BJ (cell line): Measurements from ENCODE around the gene CUX1. TPM values are rescaled to one million over a fixed set of nuclear protein-coding genes. Genes with fewer than 3 reads are reported as not detected.

Experiments
- CTCF ChIA-PET: fragments of 350-600 bp; formaldehyde crosslinking; extraction: SDS; loops from one replicate; lab custom pipeline; 2021; ENCODE audit warnings: antibody characterized with exemption, inconsistent platforms; lab: Yijun Ruan, JAX
- POLR2A ChIA-PET: fragments of 300-600 bp; sonication (Branson Sonifier 250); formaldehyde crosslinking; extraction: SDS; loops from one replicate; lab custom pipeline; 2021; ENCODE audit warnings: antibody characterized with exemption; lab: Charles Lee
- DNase-seq: peaks from one replicate; pipeline ENCODE4 v3.0.0-alpha.2; 2011; ENCODE audit warnings: low read depth
- H3K27me3 ChIP-seq: 2 replicates; pipeline ENCODE4 v1.6.0; 2011; ENCODE audit warnings: low read length; ENCODE audit not compliant: control insufficient read depth, insufficient read depth
- H3K36me3 ChIP-seq: 2 replicates; pipeline ENCODE4 v1.5.1; 2011; ENCODE audit warnings: low read length; ENCODE audit not compliant: control insufficient read depth, insufficient read depth
- H3K4me3 ChIP-seq: 2 replicates; pipeline ENCODE4 v1.5.1; 2011; ENCODE audit warnings: low read depth, mild to moderate bottlenecking, control low read depth, low read length
- polyA plus RNA-seq: library from polyadenylated mRNA; depleted of rRNA; stranded (reverse); fragments of >200 nt; gene quantifications from 2 replicates; pipeline ENCODE4 v1.2.3, GENCODE V29; 2011
- TF ChIP-seq, protein P1 (sequence below): IDR thresholded peaks from 2 replicates; pipeline ENCODE4 v1.5.1; 2011; ENCODE audit warnings: low read depth, mild to moderate bottlenecking, control low read depth, inconsistent platforms, low read length, moderate library complexity; ENCODE audit not compliant: insufficient read depth

Gene CUX1
- polyA plus RNA-seq, 1 experiment, result 36.5 TPM

DNA sequence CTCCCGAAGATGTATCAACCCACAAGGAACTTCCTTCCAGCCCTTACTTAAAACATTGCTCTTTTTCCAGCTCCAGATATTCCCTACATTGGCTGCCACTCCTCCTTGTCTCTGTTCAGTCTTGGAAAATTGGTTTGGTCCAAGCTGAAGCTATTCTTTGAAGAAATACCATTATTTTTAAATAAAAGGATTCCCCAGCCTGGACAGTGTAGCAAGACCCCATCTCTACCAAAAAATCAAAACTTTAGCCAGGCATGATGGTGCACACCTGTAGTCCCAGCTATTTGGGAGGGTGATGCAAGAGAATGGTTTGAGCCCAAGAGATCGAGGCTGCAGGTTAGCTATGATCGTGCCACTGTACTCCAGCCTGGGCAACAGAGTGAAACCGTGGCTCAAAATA, 159.8 kb downstream of the CUX1 start:
- CTCF ChIA-PET, result no interaction called here
- POLR2A ChIA-PET, result no interaction called here
- Histone ChIP-seq H3K4me3 (no peak overlapping the region), H3K36me3 (no peaks in the 10 kb centered on the region), H3K27me3 (no peaks in the 10 kb centered on the region)
- TF ChIP-seq, protein P1, sequence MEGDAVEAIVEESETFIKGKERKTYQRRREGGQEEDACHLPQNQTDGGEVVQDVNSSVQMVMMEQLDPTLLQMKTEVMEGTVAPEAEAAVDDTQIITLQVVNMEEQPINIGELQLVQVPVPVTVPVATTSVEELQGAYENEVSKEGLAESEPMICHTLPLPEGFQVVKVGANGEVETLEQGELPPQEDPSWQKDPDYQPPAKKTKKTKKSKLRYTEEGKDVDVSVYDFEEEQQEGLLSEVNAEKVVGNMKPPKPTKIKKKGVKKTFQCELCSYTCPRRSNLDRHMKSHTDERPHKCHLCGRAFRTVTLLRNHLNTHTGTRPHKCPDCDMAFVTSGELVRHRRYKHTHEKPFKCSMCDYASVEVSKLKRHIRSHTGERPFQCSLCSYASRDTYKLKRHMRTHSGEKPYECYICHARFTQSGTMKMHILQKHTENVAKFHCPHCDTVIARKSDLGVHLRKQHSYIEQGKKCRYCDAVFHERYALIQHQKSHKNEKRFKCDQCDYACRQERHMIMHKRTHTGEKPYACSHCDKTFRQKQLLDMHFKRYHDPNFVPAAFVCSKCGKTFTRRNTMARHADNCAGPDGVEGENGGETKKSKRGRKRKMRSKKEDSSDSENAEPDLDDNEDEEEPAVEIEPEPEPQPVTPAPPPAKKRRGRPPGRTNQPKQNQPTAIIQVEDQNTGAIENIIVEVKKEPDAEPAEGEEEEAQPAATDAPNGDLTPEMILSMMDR, result no peak
- DNase-seq, result no peak

- ChIA-PET POLR2A (no interaction called here), CTCF (no interaction called here)
- TF ChIP-seq, protein P1, result no peak
- Histone ChIP-seq H3K27me3 (no peaks in the 10 kb centered on the region), H3K4me3 (no peak overlapping the region), H3K36me3 (no peaks in the 10 kb centered on the region)
- DNase-seq, result no peak
These were observed 161.3 kb downstream of the CUX1 start for GRCh38 chr7:101978683-101979082.

DNA sequence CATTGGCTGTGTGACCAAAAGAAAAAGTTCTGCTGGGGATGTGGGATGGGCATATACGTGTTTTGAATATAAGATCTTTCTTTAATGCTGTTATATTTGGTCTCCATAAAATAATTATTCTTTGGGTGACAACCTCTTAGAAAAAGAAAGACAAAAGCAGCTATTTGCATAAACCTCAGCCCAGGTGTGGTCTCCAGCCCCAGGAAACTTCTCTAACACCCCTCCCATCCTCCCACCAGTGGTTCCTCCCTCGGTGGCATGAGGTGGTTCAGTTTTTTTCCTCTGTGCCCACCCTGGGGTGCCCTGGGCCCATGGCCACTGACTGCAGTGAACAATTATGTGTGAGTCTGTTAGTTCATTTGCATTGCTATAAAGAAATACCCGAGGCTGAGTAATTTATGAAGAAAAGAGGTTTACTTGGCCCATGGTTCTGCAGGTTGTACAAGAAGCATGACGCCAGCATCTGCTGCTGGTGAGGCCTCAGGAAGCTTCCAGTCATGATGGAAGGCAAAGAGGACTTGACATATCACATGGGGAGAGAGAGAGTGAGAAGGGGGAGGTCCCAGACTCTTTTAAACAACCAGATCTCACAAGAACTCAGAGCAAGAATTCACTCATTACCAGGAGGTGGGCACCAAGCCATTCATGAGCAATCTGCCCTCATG, 165.9 kb downstream of the CUX1 start:
- H3K27me3 ChIP-seq, result no peaks in the 10 kb centered on the region
- ChIA-PET CTCF (no interaction called here), POLR2A (no interaction called here)
- TF ChIP-seq, protein P1, result no peak
- no peak overlapping the region for H3K4me3 ChIP-seq
- H3K36me3 ChIP-seq, result no peaks in the 10 kb centered on the region; the same call in 1 of the 2 replicates
- DNase-seq, result no peak

GRCh38 chr7:101984133-101984879, 166.9 kb downstream of the CUX1 start:
- ChIA-PET POLR2A (no interaction called here), CTCF (interaction anchor here (0.6 kb wide), 2 partner anchors 37 to 114 kb away, joined by 3 read pairs; no protein-coding TSS in a partner anchor)
- TF ChIP-seq, protein P1, result no peak
- H3K36me3 ChIP-seq, result no peaks in the 10 kb centered on the region; the same call in 1 of the 2 replicates
- no peak for DNase-seq
- no peak overlapping the region for H3K4me3 ChIP-seq
- no peaks in the 10 kb centered on the region for H3K27me3 ChIP-seq
